HG03135 (cell line): ENCODE data around the gene PLXNA1.

Experiments
- ATAC-seq: cut with Tn5 transposase; IDR thresholded peaks from one replicate; pipeline ENCODE4 v1.9.1; 2021; ENCODE audit warnings: mild to moderate bottlenecking, moderate library complexity; ENCODE audit not compliant: unreplicated experiment

PLXNA1 gene

DNA sequence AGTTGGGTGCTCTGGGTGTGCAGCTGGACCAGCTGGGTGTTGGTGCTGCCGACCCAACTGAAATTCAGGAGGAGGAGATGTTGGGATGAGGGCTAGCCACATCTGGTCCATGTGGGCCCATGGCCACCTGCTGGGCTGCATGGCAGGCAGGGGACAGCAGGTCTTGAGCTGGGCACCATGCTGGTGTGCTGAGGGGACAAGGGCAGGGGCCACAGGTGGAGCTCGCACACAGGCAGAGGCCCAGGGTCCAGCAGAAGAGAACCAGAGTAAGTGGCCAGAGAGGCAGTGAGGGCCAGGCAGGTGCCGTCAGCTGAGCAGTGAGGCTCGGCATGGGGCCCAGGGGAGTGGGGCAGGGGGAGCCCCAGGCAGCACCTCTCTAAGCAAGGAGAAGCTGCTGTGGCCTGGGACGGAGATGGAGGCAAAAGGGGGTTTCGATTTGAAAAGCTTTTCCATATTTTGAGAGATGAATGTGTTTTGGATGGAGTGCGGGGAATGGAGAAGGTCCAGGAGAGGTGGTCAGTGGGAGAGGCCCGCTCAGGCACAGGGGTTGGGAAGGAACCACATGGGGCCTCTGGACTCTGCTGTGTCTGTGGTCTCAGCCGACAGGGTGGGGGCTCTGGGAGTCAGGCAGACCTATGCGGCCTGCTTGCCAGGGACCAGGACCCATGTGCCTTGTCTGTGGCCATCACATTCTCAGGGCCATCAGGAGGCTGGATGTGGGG is 30.5 kb upstream of the PLXNA1 start:
- no peak for ATAC-seq

DNA sequence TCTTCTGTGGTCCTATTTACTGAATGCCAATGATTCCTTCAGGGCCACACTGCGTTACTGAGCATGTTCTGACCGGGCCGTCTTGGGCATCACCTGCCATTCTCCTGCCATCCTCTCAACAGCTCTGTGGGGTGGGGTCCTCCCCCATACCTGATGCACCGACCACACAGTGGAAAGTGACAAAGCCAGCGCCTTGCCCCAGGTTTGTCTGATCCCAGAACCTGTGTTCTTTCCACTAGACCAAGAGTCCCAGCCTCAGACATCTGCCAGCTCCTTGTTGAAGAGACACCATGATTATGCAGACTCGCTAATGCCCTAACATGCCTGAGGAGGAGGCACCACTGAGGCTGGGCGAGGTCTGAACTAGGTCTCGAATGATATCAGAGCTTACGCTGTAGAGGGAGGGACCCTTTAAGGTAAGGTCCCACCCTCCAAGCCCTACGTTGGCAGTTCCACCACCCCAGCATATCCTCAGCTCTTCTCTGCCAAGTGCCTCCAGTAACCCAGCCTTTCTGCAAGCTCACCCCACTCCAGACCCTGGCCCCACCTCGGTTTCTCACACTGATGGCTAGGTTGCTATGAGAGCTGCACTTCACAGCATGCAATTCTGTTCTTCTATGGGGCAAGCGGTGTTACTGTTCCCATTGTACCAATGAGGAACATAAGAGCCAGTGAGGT is 29.8 kb upstream of the PLXNA1 start:
- ATAC-seq = no peak

DNA sequence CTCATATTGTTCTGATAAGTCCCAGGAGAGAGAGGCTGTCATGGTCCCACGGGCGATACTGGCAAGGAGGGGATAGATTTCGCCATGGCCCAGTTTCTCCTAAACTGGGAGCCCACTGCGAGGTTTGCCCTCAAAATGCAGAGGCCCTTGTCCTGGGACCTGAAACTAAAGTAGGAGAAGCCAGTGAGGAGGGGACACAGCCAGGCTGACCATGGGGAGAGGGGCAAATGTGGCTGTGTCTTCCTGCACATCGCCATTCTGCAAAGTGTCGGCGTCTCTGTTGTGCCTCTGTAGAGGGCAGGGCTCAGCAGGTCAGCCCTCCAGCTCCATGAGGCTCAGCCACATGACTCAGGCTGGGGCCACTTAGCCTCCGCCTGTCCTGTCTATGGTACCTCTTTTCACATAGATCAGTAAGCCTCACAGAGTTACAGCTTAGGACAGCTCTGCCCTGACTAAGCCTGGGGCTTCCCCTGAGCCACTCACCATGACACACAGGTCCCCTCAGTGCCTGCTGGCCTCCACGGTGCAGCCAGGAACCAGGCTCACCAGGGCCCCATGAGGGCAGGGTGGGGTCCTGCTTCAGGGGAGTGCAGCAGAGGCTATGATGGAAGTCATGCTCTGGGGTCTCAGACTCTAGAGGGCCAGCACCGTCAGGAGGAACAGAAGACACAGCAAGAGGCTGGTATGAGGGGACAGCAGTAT is 28.6 kb upstream of the PLXNA1 start:
- ATAC-seq = peak; percentile 44

DNA sequence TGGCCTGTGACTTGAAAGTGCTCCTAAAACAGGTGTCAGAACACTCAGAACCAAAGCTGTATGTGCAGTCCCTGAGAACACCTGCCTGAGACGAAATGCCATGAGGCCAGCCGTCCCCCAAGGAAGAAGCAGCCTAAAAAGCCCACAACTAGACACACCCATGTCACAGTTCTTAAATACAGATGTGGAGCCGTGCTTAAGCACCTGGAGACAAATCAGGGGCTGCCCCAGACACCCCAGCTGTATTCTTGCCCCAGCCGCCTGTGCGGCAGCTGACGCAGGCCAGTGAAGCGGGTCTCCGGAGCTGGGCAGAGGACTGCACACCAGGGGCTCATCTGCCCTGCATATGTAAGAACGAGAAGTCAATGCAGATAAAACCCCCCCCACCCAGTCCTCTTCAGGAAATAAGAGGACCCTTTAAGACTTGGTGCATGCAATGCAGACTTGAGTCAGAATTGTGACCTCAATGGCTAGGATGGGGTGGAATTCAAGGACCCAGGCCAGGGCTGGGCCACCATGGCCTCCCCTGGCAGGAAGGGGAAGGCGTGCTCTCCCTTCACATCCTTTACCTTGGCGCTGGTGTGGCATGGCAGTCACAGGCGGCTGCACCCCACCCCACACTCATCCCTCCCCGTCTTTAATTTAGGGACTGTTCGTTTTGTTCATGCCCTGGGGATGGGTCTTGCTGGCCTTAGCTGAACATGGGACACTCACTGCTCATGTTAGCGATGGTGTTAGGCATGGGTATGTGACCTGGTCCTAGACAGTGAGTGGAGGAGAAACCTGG is 27.7 kb upstream of the PLXNA1 start:
- peak; percentile 68 for ATAC-seq

DNA sequence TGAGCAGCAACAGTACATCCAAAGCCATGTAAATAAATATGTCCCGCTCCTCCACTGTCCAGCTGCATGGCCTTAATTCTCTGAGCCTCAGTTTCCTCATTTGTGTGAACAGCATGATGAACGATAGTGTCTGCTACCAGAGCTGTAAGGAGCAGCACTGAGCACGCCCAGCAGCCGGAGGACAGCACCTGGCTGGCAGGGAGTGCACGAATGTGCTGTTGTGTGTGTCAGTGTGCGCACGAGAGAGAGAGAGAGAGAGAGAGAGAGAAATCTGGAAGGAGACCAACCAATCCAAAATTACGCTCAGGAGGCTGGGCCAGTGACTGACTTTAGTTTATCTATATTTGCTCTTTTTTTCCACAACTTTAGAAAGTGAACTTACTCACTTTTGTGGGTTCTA is 26.6 kb upstream of the PLXNA1 start:
- ATAC-seq = no peak

DNA sequence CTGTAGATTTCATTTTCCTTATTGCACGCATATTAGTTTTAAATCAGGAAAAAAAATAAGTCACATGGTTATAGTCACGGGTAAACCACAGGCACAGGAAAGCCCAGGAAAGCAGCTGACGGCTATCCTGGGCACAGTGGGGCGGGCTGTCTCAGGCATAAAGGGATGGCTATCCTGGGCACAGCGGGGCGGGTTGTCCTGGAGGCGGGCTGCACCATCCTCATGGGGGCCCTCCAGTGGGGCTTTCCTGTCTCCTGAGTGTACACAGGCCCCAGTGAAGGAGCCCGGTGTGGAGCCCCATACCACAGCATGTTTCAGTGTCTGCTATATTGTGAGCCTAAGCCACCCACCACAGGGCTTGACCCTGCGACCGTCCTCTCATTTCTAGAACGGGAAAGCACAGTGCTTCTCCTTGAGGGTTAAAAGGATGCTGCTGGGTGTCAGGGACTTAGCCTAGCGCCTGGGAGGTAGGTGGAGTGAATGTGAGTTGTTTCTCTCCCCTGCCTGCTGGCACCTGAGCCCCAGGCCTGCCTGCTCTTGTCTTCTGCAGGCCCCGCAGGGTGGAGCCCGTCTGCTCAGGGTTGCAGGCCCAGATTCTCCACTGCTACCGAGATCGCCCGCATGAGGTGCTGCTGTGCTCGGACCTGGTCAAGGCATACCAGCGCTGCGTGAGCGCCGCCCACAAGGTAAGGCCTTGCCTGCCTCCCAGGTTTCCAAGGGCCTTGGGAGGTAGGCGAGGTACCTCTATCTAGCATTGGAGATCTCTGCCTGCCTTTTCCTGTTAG is 25.9 kb upstream of the PLXNA1 start:
- ATAC-seq = no peak

DNA sequence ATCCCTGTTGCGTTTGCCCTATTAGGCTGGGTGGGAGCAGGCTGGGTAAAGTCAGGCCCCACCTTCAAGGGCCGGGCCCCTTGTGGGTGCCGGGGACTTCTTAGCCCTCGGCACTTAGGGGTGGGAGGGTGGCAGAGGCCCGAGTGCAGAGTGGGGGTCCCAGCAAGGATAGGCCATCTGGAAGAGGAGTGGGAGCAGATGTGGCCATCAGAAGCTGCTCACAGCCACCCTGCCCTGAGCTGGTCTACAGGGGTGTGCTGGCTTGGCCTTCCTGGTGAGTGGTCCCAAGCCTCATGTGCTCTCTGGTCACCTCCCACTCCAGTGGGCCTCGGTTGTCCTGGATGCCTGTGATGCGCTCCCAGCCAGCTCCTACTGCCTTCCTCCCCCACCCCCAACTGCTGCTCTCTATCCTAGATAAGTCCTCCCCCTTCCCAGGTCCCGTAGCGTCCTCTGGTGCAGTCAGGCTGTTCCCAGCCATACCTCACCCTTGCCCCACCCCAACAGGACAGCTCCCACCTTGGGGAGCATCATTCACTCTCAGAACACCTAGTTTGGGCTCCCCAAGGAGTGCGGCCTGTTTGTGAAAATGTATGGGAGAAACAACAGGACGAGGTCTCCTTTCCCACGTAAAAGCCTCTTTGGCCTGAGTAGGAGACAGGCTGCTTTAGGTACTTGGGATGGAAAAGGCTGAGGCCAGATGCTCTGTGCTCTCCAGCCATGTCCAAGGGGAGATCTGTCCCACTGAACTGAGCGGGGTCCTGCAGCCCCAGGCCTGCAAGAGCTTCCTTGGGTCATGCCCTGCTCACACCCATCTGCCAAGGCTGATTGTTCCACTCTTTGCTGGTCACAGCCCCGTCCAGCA is 24.9 kb upstream of the PLXNA1 start:
- no peak for ATAC-seq

DNA sequence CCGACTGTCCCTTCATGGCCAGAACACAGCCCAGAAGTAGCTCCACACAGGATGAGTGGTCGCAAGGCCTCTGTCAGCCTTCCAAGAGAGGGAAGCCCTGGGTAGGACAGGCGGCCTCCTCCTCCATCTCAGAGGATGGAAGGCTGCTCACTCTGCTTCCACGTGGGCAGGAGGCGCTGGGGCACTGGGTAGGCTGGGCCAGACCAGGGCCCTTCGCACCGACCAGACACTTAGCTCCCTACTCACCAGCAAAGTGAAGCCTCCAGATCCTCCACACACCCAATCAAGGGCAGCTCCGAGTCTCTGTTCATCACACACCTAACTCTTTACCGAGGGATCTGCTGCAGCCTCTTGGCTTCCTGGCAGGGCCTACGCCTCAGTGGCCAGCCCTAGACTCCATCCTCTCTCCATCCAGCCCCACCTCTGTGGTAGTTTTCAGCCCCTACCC is 24.3 kb upstream of the PLXNA1 start:
- ATAC-seq = no peak

DNA sequence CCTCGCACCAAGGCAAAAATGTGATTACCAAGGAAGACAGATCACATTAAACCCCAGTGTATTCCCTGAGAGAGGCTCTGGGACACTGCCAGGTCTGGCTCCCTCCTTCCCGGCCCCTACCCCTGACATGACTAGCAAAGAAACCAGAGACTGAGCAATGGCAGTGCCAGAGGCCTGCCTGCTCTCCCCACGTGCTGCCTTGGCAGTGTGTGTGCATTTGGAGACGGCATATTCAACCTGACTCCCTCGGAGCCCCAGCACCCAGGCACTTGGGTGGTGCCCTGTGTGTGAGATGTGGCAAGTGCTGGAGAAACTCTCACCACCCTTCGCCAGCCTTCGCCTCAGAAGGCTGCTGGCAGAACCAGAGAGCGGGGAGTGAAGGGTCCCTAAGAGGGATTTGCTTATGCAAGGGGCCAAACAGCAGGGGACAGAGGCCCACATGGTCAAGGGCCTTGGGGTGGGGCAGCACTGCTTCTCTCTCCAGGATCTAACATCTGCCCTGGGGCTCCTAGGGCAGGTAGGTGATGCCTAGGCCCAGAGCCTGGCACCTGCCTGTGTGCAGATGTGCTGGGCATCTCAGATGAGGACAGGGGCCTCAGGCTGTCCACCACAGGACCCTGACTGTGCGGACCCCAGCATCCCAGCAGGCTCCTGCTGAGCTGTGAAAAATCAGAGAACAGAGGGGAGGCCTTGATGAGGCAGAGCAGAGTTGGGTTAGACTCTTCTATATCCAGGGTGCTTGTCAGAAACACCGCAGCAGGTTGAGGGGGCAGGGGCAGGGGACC is 23.6 kb upstream of the PLXNA1 start:
- ATAC-seq = no peak

DNA sequence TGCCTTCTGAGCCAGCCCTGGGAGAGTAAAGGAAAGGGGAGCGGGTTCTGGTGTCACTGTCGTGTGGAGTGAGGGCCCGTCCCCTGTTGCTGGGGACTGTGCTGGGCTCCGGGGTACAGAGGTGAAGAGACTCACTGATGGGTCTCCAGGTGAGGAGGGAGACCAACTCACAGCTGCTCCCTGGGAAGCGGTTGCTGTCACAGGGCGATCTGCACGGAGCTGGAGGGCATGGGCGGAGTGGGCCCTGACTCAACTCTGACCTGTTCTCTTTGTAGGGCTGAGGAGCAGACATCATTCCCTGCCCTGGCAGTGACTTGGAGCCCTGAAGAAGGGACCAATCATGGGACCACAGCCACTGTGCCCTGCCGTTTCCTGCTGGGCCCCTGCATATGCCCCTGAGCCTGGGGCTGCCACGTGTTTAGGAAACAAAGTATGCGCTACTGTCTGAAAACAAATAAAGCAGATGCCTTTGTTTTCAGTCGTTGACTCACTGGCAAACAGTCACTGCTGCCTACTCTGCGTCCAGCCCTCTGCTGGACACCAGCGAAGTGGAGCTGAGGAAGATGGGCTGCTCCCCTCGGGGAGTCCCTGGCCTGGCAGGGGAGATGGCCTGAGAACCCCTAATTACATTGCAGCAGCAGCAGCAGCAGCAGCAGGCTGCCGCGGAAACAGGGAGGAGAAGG is 22.9 kb upstream of the PLXNA1 start:
- no peak for ATAC-seq

DNA sequence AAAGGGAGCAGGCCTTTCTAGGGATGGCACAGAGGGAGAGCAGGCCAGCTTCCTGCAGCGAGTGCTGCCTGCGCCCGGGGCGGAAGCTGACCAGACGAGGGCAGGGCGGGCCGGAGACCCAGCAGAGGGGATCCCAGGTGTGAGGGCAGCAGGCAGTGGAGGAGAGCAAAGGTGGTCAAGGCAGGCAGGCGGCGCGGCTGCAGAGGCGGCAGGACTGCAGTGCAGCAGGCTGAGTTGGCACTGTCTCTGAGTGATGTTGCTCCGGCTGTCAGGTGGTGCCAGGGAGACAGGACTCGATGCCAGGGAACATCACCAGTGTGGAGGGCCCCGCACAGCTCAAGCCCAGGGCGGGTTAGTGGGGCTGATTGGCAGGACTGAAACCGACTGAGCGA is 22.3 kb upstream of the PLXNA1 start:
- ATAC-seq = no peak

DNA sequence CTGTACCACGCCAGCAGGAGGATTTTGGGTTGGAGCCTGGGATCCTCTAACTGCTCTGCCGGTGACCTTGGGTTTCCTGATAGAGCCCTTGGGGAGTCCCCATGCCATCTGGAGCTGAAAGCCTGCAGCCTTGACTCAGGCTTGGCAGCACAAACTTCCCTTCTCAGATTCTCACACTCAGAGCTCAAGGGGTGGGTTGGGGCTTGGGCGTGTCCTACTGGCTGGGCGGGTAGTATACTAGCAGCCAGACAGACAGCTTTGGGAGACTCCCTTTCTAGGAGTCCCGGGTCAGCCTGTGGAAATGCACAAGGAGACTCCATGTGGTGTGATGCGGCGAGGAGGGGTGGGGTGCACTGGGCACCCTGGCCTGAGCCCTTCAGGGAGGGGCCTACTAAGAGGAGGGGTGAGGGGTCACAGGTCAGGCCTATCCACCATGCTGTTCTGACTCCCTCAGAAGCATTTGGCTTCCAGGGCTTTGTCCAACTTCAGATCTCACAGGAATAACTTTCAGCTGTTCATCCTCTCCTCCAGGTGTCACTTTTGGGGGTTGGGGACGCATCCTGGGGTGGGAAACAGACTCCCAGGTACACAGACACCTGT is 21.6 kb upstream of the PLXNA1 start:
- ATAC-seq = no peak

DNA sequence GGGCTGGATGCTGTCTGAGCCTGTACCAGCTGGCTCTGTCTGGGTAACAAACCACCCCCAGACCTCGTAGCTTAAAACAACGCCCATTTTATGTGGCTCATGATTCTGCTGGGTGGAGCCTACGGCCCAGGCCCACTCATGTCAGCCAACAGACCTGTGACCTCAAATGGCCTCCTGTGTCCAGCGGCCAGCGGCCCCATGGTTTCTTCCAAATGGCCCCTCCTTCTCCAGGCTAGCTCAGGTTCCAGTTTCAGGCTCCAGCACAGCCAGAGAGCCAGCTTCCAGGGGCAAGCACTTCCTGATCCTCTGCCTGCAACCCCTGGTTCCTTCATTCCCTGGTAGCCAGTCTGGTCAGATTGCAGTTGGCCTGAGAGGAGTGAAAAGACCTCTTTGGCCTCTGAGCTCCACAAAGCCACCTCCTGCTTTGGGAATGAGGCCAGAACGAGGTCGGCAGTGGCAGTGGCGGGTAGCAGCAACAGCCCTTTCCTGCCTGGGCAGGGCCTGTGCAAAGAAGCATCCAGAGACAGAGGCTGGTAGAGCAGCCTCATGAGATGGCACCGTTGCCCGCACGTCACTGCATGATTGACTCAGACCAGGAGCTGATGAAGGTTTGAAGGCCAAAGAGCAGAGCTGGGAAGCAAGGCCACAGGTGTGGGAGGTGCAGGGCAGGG is 21.0 kb upstream of the PLXNA1 start:
- ATAC-seq = no peak

DNA sequence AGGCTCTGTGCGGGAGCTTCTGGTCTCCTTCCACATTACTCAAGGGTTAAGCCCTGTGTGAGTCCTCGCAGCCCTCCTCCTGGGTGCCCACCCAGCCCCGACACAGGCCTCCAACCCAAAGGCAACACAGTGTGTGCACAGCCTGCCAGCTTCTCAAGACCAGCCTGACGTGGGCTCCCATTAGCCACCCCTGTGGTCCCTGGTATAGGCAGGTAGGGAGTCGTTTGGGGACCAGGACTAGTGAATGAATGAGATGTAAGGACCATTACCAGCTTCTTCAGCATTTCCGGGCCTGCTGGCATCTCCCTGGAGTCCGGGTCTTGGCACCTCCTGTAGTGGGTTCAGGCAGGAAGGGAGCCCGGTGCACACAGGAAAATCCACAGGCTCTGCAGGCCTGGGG is 20.2 kb upstream of the PLXNA1 start:
- ATAC-seq = no peak

DNA sequence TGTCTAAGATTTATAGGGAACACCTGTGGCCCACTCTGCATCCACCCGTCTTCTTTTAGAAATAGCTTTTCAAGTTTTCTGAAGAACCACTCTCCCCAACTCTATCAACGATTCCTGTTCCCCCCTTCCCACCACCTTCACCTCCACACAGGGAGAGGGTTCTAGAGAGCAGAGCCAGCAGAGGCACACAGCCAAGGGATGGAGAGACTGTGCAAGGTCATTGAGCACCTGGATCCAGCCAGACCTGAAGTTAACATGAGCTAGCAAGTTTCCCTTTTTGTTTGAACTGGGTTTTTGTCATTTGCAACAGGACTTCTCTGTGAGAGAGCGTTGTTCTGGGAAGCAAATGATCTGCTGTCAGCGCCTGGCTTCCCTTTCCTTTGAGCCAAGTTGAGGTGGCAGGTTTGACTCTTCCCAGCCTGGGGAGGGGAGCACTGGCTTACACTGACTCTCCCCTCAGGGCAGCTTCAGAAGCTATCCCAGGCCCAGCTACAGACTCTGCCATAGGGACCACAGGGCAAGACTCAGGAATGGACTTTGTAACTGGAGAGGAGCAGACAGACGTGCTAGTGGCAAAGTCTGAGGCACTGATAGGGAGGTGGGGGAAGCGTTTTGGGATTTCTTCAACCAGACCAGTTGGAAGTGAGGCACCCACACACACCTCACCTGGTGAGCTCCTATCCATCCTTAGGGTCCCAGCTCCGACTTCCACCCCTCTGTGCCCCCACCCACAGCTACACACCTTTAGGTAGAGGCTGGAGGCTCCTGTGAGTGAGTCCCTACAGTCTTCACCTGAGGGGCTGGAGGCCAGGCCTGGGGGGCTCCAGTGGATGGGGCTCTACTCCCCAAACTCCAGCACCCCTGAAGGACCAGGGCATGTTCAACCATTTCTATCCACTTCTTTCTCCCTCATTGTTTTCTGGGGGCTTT is 19.4 kb upstream of the PLXNA1 start:
- ATAC-seq = no peak

DNA sequence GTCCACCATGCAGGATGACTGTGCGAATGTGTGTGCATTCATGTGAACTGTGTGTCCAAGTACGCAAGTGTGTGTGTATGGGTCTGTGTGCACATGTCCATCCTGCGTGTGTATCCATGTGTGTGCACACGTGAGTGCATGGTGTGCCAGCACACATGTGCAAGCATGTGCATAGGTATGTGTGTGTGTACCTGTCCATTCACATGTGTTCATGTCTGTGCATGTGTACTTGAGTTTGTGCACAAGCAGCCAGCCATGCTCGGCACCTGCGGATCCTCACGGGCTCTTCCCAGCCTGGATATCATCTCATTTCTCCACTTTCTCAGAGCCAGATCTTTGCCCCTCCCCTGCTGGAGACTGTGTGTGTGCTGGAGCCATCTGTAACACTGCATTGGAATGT is 18.7 kb upstream of the PLXNA1 start:
- ATAC-seq = no peak
